NB4 (cell line): ENCODE data around the gene ACOT9.

Experiments
- DNase-seq: peaks from one replicate; pipeline ENCODE4 v3.0.0; 2010; ENCODE audit warnings: low read depth
- H3K4me3 ChIP-seq: one replicate; pipeline ENCODE4 v1.5.1; 2011; ENCODE audit warnings: mild to moderate bottlenecking, low read depth, low read length, moderate library complexity
- MYC ChIP-seq: IDR thresholded peaks from 2 replicates; pipeline ENCODE4 v1.6.1; 2011; ENCODE audit warnings: low read depth, low read length
- POLR2A ChIP-seq: IDR thresholded peaks from 2 replicates; pipeline ENCODE4 v1.6.1; 2011; ENCODE audit warnings: mild to moderate bottlenecking; ENCODE audit not compliant: insufficient read length; ENCODE audit errors: extremely low read depth
- TF ChIP-seq, protein P1 (sequence below): IDR thresholded peaks from one replicate; pipeline ENCODE4 v1.5.1; 2012; ENCODE audit warnings: low read depth, low read length
- TF ChIP-seq, protein P2 (sequence below): IDR thresholded peaks from 2 replicates; pipeline ENCODE4 v1.6.1; 2011; ENCODE audit warnings: low read depth, low read length

The ACOT9 gene

DNA sequence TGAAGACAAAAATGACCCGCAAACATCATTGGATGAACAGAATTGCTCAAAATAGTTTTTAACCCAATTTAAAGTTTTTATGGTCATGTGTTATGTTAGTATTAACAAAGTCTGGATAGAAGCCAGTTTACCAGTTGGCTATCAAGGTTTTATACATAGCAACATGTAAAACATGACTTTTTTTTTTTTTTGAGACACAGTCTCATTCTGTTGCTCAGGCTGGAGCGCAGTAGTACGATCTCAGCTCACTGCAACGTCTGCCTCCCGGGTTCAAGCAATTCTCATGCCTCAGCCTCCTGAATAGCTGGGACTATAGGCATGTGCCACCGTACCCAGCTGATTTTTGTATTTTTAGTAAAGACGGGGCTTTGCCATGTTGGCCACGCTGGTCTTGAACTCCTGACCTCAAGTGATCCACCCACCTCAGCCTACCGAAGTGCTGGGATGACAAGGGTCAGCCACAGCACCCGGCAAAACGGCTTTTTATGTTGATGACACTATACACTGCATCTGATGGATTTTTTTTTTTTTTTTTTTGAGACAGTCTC, 43.3 kb upstream of the ACOT9 start:
- no peak overlapping the region for H3K4me3 ChIP-seq
- DNase-seq = no peak
- TF ChIP-seq POLR2A (no peak), MYC (no peak)
- TF ChIP-seq, protein P1, sequence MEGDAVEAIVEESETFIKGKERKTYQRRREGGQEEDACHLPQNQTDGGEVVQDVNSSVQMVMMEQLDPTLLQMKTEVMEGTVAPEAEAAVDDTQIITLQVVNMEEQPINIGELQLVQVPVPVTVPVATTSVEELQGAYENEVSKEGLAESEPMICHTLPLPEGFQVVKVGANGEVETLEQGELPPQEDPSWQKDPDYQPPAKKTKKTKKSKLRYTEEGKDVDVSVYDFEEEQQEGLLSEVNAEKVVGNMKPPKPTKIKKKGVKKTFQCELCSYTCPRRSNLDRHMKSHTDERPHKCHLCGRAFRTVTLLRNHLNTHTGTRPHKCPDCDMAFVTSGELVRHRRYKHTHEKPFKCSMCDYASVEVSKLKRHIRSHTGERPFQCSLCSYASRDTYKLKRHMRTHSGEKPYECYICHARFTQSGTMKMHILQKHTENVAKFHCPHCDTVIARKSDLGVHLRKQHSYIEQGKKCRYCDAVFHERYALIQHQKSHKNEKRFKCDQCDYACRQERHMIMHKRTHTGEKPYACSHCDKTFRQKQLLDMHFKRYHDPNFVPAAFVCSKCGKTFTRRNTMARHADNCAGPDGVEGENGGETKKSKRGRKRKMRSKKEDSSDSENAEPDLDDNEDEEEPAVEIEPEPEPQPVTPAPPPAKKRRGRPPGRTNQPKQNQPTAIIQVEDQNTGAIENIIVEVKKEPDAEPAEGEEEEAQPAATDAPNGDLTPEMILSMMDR = no peak
- TF ChIP-seq, protein P2, sequence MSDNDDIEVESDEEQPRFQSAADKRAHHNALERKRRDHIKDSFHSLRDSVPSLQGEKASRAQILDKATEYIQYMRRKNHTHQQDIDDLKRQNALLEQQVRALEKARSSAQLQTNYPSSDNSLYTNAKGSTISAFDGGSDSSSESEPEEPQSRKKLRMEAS = no peak

DNA sequence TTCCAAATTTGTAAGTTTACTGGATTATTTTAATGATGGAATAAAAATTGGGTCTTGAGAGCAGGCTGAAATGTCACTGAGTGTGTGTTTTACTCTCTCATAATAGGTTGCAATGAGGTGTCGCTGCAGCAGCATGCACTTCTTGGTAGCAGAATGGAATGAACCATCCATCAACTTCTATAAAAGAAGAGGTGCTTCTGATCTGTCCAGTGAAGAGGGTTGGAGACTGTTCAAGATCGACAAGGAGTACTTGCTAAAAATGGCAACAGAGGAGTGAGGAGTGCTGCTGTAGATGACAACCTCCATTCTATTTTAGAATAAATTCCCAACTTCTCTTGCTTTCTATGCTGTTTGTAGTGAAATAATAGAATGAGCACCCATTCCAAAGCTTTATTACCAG, 42.5 kb upstream of the ACOT9 start:
- peak overlapping the region; percentile 94 for H3K4me3 ChIP-seq
- no peak for DNase-seq
- TF ChIP-seq POLR2A (no peak), MYC (no peak)
- TF ChIP-seq, protein P1 = no peak
- TF ChIP-seq, protein P2 = no peak

DNA sequence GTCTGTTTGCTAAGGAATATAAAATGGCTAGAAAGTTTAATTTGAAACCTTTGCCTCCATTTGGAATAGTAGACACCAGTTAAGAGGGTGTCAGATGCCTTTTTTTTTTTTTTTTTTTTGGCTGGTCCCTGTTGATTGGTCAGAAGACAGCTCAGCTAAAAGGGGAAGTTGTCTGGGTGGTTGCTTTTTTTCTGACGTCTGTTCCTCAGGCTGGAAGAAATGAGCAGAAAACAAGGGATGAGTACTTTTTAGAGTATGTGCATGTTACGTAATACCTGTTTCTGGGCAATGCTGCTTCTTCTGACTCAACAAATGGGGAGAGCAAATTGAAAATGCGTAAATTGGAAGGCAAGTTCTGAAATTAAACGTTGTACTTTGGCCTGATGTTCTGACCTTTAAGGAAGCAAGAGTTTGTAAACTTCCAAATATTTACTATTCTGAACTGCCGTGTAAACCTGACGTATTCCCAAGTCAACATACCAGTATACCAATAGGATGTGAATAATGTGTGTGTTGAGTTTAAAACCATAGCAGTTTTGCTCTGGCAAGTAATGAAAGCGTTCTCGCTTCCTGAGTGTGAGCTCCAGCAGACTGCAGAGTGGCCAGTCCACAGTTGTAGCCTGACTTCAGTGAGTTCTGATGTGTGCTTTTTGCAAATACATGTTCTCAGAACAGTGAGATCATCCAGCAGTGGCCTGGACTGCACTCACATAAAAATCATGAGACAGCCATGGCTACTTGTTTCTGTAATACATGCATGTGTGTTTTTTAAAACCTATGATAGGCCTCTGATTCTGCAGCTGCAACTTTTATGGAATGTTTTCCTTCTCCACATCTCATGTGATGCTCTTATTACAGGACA, 41.6 kb upstream of the ACOT9 start:
- DNase-seq = peak; percentile 91
- peak overlapping the region; percentile 94 for H3K4me3 ChIP-seq
- TF ChIP-seq, protein P2 = 0 out of 2 replicates have a peak, but pooled peaks have one; percentile 5
- TF ChIP-seq, protein P1 = no peak
- TF ChIP-seq MYC = no peak

DNA sequence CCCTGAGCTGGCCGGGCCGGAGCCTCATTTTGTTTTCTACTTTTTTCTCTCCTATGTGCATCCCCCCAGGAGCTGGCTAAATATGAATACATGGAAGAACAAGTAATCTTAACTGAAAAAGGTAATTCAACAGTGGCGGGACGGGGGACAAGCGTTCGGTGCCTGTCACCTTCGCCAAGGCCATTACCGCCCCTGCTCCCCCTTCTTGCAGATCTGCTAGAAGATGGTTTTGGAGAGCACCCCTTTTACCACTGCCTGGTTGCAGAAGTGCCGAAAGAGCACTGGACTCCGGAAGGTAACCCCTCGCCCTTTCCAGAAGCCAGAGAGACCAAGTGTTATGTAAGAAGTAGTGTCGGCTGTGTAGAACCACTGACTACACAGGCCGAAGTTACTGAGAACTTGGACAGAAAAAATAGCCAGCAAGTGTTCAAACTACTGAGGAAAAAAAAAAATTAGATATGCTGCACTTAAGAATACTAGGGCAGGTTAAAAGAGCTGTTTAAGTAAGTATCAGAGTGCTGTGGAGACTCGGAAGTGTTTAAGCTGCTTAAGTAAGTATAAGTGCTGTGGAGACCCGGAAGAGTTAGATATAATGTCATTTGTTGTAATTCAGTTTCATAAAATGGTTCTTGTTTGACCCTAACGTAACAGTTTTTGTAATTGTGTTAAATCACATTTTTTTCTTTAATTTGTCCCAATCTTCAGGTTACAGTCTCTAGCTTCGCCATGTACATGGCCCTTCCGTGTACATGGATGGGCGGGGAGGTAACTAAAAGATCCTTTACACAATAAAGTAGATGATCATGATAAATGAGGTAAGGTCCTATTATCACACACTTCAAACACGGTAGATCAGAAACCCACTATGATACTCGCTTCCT, 40.8 kb upstream of the ACOT9 start:
- TF ChIP-seq MYC = no peak
- TF ChIP-seq POLR2A = no peak
- TF ChIP-seq, protein P1 = no peak
- TF ChIP-seq, protein P2 = no peak
- peak; percentile 48 for DNase-seq

DNA sequence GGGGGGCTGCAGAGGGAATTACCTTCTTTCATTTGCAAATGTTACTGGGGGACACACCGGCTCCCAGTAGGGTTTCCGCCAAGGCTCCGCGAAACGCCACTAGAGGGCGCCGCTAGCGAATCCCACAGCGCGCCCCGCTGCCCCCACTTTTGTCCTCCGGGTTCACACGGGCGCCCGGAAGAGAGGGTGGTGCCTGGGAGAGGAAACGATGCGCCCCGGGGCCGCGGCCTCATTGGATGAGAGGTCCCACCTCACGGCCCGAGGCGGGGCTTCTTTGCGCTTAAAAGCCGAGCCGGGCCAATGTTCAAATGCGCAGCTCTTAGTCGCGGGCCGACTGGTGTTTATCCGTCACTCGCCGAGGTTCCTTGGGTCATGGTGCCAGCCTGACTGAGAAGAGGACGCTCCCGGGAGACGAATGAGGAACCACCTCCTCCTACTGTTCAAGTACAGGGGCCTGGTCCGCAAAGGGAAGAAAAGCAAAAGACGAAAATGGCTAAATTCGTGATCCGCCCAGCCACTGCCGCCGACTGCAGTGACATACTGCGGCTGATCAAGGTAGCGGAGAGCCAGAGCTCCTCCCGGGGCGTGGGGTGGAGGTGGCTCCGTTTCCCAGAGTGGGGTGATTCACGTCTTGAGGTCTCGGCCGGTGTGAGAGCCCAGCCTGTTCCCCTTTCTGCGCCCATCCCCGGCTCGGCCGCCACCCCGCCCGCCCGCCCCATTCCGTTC, 40.0 kb upstream of the ACOT9 start, which contains the start of gene SAT1:
TSS of gene SAT1 (plus strand) at position 311 of the 726 bp plus-strand sequence. CDS start at position 490, 179 bp downstream.
- TF ChIP-seq, protein P1 = peak; percentile 51
- TF ChIP-seq POLR2A (peak; percentile 99), MYC (no peak)
- TF ChIP-seq, protein P2 = no peak
- H3K4me3 ChIP-seq = peak within 1 kb of the TSS; percentile 94
- peak; percentile 96 for DNase-seq

More for the DNA sequence above, 40.8 kb upstream of the ACOT9 start:
- peak overlapping the region; percentile 94 for H3K4me3 ChIP-seq
